Measurements from ENCODE around the gene SLC13A1. TPM values are rescaled to one million over a fixed set of nuclear protein-coding genes. Genes with fewer than 3 reads are reported as not detected.

Gene SLC13A1
- total and polyA plus RNA-seq, 10 of the 15 experiments (the other 5 are each of a cell fraction or from before 2014, with no cell fraction given): 0.10 TPM; not detected in 9

DNA sequence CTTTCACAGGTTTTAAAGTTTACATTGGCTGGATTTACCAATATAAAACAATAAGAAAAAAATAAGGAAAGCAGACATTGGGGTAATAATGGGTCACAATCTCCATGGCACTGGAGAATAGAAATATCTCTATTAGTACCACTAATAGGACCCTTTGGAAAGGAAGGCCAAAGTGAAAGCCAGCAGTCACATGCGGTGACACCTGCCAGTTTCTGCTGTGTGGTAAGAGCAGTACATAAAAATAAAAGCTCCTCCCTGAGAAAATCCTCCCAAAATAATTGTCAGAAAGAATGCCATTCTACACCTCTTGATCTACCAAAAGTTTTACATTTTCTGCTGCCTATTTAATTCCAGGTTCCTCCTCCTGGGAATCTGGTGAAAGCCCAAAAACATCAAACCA lies 30.4 kb upstream of the SLC13A1 start:
- no peaks in the 10 kb centered on the region for H3K79me2 ChIP-seq (ENCODE audit: control insufficient read depth, insufficient read depth, low read length)
- intact Hi-C loops (cut with micrococcal nuclease; ENCODE audit: unreplicated experiment): no loop called here
- no peak overlapping the region for H3K4me2 ChIP-seq (ENCODE audit: control insufficient read depth, insufficient read depth)
- ChIA-PET RAD21 (ENCODE audit: unreplicated experiment) (no interaction called here), CTCF (interaction anchor here (1.4 to 1.9 kb wide), 2 partner anchors 39 to 138 kb away, joined by 3 to 6 read pairs; no protein-coding TSS in a partner anchor), SMC1A (ENCODE audit: uncharacterized antibody, unreplicated experiment) (no interaction called here), POLR2A (no interaction called here)
- no peaks in the 10 kb centered on the region; a peak in 1 of 4 replicates for H3K27me3 ChIP-seq (replicated peaks in 1 of 2; ENCODE audit: control insufficient read depth in 2 of 2, insufficient read depth in 2 of 2, low read length in 1 of 2)
- H4K20me1 ChIP-seq (ENCODE audit: control insufficient read depth, insufficient read depth): no peaks in the 10 kb centered on the region
- in situ Hi-C loops (cut with MboI): no loop called here
- no peak overlapping the region for H3K9ac ChIP-seq (ENCODE audit: control insufficient read depth, insufficient read depth, low read length)
- H3K36me3 ChIP-seq (ENCODE audit: control insufficient read depth in 2 of 2, insufficient read depth in 2 of 2, low read length in 1 of 2): no peaks in the 10 kb centered on the region
- no TSS peak for BruUV-seq (replicated peaks)
- H3K9me3 ChIP-seq (replicated peaks; ENCODE audit: control insufficient read depth, insufficient read depth, low read length): no peaks in the 10 kb centered on the region
- TF ChIP-seq NR2C1 (IDR thresholded peaks at IDR 0.05) (no peak), BHLHE40 (IDR thresholded peaks at IDR 0.05; ENCODE audit: borderline replicate concordance in 1 of 2, low read depth in 2 of 2, low read length in 1 of 2) (peak in 1 of 2 experiments; percentile 19; a peak in 1 of 4 replicates), RAD51 (IDR thresholded peaks at IDR 0.05) (no peak), MTA2 (IDR thresholded peaks at IDR 0.05; ENCODE audit: low read depth) (no peak)
- H3K4me1 ChIP-seq (ENCODE audit: control insufficient read depth, insufficient read depth, low read length): no peaks in the 10 kb centered on the region
- no peak overlapping the region for H3K4me3 ChIP-seq
- DNase-seq (ENCODE audit: low read depth, low spot score): no peak
- 95% methylated on average over 1 of the region's 1 CpG for WGBS (ENCODE audit: insufficient coverage, insufficient replicate concordance, low lambda C conversion rate, missing lambda C conversion rate)
- ATAC-seq: no peak
- FAIRE-seq: no peak
- H2AFZ ChIP-seq (ENCODE audit: control insufficient read depth, low read depth, low read length): no peak overlapping the region
- no peak overlapping the region for H3K27ac ChIP-seq (ENCODE audit: control insufficient read depth, insufficient read depth)

DNA sequence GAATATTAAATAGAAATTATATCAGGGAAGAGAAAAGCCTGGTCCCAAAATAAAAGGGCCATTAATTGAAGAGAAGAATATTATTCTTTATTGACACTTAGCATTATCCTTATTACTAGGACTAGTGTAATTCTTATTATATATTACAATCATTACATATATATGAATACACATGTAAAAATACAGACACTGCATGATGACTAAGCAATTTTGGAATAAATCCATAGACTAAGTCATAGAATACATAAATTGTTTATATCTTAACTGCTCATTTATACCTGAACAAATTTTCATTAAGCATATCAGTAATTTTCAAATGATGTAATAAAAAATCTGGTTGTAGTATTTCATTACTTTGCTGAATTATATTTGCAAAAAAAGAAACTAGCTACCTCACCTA lies 29.7 kb upstream of the SLC13A1 start:
- Histone ChIP-seq H3K36me3 (ENCODE audit: control insufficient read depth in 2 of 2, insufficient read depth in 2 of 2, low read length in 1 of 2) (no peaks in the 10 kb centered on the region), H3K4me3 (no peak overlapping the region), H3K79me2 (ENCODE audit: control insufficient read depth, insufficient read depth, low read length) (no peaks in the 10 kb centered on the region), H4K20me1 (ENCODE audit: control insufficient read depth, insufficient read depth) (no peaks in the 10 kb centered on the region), H3K27me3 (replicated peaks in 1 of 2; ENCODE audit: control insufficient read depth in 2 of 2, insufficient read depth in 2 of 2, low read length in 1 of 2) (no peaks in the 10 kb centered on the region; a peak in 1 of 4 replicates), H3K4me1 (ENCODE audit: control insufficient read depth, insufficient read depth, low read length) (no peaks in the 10 kb centered on the region), H3K4me2 (ENCODE audit: control insufficient read depth, insufficient read depth) (no peak overlapping the region), H3K9me3 (replicated peaks; ENCODE audit: control insufficient read depth, insufficient read depth, low read length) (no peaks in the 10 kb centered on the region), H3K27ac (ENCODE audit: control insufficient read depth, insufficient read depth) (no peak overlapping the region), H2AFZ (ENCODE audit: control insufficient read depth, low read depth, low read length) (no peak overlapping the region), H3K9ac (ENCODE audit: control insufficient read depth, insufficient read depth, low read length) (no peak overlapping the region)
- CTCF ChIA-PET: no interaction called here
- RAD21 ChIA-PET (ENCODE audit: unreplicated experiment): no interaction called here
- DNase-seq (ENCODE audit: low read depth, low spot score) (no peak), FAIRE-seq (no peak), ATAC-seq (no peak)
- intact Hi-C loops (cut with micrococcal nuclease; ENCODE audit: unreplicated experiment) (no loop called here), in situ Hi-C loops (cut with MboI) (no loop called here)
- BruUV-seq (replicated peaks): no TSS peak
- SMC1A ChIA-PET (ENCODE audit: uncharacterized antibody, unreplicated experiment): interaction anchor here (0.7 kb wide), 1 partner anchor 33 kb away, joined by 3 read pairs; no protein-coding TSS in a partner anchor
- POLR2A ChIA-PET: no interaction called here
- TF ChIP-seq, protein P1, sequence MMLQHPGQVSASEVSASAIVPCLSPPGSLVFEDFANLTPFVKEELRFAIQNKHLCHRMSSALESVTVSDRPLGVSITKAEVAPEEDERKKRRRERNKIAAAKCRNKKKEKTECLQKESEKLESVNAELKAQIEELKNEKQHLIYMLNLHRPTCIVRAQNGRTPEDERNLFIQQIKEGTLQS (IDR thresholded peaks at IDR 0.05; ENCODE audit: borderline replicate concordance, extremely low read depth, low read depth, low read length): no peak
- TF ChIP-seq GATAD2B (conservative IDR thresholded peaks at IDR 0.05; ENCODE audit: low read depth) (no peak), KDM1A (IDR thresholded peaks at IDR 0.05; ENCODE audit: borderline replicate concordance) (no peak), PAX8 (IDR thresholded peaks at IDR 0.05) (no peak), HDAC6 (IDR thresholded peaks at IDR 0.05; ENCODE audit: unreplicated experiment) (no peak), SIN3A (IDR thresholded peaks at IDR 0.05; ENCODE audit: low read depth, low read length) (no peak), CHD2 (IDR thresholded peaks at IDR 0.05; ENCODE audit: borderline replicate concordance, low read depth, low read length) (no peak), WRNIP1 (IDR thresholded peaks at IDR 0.05; ENCODE audit: borderline replicate concordance, low read depth, low read length) (no peak), SIX5 (IDR thresholded peaks at IDR 0.05; ENCODE audit: low read depth, low read length, severe bottlenecking) (no peak), STAT1 (conservative IDR thresholded peaks at IDR 0.05) (no peak), RAD21 (IDR thresholded peaks at IDR 0.05; ENCODE audit: insufficient read depth, low read depth, low read length) (no peak), MAX (IDR thresholded peaks at IDR 0.05; ENCODE audit: low read depth, low read length) (no peak), ATF2 (IDR thresholded peaks at IDR 0.05; ENCODE audit: low read length) (no peak), TARDBP (IDR thresholded peaks at IDR 0.05; ENCODE audit: borderline replicate concordance) (no peak), ZNF384 (IDR thresholded peaks at IDR 0.05; ENCODE audit: borderline replicate concordance, low read depth, low read length) (no peak)

Data from GM12878 (cell line).